Erythroblast (primary cell): ENCODE data around the gene ZNF853.

Source experiments
- DNase-seq, 2 experiments: peaks; one replicate each; lab custom pipeline; 2025; lab: John Stamatoyannopoulos, UW
- GATA1 ChIP-seq: IDR thresholded peaks from 2 replicates; pipeline ENCODE4 v1.6.1; 2011; ENCODE audit warnings: low read depth, mild to moderate bottlenecking, control low read depth, low read length, moderate library complexity
- POLR2A ChIP-seq: IDR thresholded peaks from 2 replicates; pipeline ENCODE4 v1.6.1; 2011; ENCODE audit warnings: mild to moderate bottlenecking, low read length

Gene ZNF853

DNA sequence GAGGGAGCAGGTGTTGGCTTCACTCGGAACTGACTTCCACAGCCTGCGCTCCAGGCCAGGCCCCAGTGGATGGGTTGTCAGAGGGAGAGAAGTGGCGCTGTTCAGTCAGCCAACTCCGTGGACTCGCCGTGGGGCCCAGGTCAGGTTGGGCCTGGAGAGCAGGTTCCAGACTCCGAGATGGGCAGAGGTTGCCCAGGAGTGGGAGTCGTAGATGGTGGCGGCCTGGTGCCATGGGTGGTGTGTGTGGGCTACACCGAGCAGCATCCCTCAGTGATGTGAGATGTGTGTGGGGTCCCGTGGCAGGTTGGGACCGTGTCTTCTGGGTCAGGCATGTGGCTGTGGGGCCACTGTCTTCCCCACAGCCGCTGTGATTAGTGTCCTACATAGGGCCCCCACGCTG lies 32.1 kb downstream of the ZNF853 start:
- DNase-seq, result no peak
- TF ChIP-seq POLR2A, result no peak
- TF ChIP-seq GATA1, result no peak

DNA sequence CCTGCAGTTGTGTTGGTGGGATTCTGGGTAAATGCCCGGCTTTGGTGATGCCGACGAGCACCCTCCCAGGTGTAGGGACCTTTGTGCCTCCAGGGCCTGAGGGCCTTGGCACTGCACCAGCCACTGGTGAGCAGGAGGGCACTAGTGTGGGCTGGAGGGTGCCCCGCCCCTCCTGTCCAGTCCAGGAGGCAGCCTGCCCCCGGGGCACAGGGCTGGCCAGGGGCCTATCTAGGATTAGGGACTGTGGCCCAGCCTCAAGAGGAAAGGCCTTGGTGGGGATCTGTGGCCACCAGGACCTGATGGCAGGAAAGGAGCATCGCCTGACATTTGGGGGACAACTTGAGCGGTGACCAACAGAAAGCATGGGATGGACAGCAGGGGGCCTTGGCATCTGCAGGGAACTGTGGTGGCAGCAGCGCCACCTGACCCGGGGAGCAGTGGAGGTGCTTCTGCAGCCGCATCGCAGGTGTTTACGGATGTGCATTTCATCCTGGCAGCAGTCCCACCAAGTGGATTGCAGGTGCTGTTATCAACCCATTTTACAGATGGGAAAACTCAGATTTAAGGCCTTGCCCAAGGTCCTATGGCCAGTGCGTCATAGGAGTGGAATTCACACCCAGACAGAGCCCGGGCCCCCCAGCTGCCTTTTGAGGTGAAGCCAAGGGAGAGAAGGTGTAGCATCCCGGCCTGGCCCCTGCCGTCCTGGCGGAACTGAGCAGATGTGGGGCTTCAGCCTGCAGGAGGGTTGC lies 32.8 kb downstream of the ZNF853 start:
- TF ChIP-seq GATA1 (no peak), POLR2A (no peak)
- no peak for DNase-seq

DNA sequence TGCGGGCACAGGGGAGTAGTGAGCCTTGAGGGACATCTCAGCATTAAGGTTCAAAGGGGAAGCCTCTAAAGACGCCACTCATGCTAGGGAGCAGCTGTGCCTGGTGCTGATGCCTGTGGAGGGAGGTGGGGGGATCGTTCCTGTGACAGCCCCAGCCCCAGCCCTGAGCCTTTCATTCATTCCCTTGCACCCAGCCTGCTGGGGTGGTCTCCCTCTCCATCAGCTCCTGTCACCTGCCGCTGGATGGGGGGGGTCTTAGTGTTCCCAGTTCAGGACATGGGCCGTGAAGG lies 33.4 kb downstream of the ZNF853 start:
- DNase-seq, result no peak

DNA sequence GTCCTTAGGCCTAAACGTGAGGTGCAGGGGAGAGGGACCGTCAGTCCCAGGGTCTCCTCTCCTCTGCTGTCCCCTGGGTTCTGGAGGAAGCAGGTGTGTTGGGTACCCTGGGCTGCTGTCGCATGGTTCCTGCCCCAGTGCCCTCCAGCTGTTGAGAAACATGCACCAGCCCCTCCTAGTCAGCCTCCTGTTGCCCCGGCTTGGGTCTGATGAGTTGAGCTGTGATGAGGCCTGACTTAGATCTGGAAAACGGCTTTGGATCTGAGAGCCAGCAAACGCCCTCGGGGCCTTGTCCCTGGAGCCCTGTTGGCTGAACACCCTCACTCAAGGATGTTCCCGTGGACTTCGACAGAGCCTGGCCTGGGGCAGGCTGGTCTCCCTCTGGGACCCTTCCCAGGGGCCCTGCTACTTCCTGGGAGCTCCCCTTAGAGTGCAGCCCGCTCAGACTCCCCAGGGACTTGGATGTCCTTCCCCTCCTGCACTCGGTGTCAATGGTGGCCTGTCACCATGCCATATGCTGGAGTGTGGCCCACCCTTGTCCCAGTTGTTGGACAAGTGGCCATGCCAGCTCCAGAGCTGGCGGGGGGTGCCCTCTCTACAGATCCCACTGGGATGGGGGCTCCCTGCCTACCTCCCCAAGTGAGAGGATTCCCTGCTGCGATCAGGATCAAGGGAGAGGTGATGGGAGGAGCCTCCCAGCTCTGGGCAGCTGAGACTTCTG lies 34.0 kb downstream of the ZNF853 start:
- DNase-seq, result no peak
- TF ChIP-seq POLR2A, result no peak
- no peak for TF ChIP-seq GATA1

More for the DNA sequence above, 33.4 kb downstream of the ZNF853 start:
- no peak for TF ChIP-seq POLR2A
- no peak for TF ChIP-seq GATA1

DNA sequence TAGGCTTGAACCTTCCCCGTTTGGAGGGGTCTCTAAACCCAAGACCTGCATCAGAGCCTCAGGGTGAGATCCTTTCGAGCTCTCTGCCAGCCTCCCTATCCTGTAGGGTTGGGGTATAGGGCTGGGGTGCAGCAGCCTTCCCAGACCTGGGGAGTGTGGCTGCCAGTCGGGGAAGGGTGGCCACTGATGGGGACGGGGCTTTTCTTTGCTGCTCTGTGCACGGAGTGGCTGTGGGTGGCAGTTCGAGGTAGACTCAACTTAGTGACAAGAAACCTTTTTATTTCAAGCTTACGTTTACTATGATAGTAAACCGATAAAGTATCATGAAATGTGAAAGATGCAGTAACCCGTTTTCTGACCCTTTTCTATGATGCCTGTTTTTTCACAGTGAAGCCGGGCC lies 34.7 kb downstream of the ZNF853 start:
- no peak for TF ChIP-seq GATA1
- no peak for TF ChIP-seq POLR2A
- DNase-seq, result no peak

DNA sequence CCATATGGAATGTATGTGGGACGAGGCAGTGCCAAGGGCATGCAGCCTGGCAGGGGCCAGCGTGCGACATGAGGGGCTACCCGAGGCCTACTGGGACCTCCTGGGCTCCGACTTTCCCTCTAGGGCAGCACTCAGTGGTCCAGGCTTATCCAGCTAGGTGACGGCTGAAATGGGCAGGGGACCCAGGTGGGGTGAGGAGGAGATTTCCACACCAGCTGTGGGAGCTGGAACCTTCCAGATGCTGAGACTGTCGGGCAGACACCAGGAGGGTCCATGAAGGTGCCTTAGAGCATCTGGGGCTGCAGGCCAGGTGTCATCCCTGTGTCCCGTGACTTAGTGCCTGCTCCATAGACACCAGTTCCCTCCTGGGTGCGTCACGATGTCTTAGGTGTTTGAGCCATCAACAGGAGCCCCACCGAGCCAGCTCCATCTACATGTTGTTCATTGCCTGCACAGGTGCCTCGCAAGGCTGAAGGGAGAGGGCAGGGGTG lies 35.2 kb downstream of the ZNF853 start:
- no peak for TF ChIP-seq GATA1
- TF ChIP-seq POLR2A, result no peak
- no peak for DNase-seq

DNA sequence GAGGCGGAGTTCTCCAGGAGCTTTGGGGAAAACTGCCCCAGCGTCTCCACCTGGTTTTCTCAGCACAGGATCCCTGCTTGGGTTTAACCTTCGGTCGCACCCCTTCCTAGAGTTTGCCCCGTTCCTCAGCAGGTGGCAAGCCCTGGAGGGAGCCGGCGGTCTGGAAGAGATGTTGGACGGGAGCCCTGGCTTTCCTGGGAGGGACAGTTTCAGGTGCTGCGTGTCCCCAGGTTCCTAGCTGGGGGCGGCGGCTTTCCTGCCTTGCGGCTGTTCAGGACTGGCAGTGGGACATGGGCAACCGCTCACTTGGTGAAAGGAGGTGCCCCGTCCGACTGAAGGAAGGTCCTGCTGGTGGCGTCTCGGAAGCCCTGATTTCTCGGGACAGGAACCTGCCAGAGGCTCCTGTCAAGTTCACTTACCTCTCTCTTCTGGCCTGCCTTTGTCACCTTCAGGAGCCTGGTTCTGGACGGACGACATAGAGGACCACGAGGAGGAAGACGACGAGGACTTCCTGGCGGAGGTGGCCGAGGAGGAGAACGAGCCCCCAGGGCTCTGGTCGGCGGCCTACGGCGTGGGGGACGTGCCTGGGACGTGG lies 36.5 kb downstream of the ZNF853 start:
- no peak for TF ChIP-seq GATA1
- no peak for TF ChIP-seq POLR2A
- DNase-seq, result no peak

DNA sequence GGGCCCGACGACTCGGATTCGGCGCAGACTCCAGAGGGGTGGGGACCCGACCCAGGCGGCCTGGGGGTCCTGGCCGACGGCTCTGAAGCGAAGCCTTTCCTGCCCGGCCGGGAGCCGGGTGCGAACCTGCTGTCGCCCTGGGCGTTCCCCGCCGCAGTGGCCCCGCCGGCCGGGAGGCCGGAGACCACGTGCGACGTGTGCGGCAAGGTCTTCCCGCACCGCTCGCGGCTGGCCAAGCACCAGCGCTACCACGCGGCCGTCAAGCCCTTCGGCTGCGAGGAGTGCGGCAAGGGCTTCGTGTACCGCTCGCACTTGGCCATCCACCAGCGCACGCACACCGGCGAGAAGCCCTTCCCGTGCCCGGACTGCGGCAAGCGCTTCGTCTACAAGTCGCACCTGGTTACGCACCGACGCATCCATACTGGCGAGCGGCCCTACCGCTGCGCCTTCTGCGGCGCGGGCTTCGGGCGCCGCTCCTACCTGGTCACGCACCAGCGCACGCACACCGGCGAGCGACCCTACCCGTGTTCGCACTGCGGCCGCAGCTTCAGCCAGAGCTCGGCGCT lies 37.1 kb downstream of the ZNF853 start:
- TF ChIP-seq POLR2A (no peak), GATA1 (no peak)
- no peak for DNase-seq

DNA sequence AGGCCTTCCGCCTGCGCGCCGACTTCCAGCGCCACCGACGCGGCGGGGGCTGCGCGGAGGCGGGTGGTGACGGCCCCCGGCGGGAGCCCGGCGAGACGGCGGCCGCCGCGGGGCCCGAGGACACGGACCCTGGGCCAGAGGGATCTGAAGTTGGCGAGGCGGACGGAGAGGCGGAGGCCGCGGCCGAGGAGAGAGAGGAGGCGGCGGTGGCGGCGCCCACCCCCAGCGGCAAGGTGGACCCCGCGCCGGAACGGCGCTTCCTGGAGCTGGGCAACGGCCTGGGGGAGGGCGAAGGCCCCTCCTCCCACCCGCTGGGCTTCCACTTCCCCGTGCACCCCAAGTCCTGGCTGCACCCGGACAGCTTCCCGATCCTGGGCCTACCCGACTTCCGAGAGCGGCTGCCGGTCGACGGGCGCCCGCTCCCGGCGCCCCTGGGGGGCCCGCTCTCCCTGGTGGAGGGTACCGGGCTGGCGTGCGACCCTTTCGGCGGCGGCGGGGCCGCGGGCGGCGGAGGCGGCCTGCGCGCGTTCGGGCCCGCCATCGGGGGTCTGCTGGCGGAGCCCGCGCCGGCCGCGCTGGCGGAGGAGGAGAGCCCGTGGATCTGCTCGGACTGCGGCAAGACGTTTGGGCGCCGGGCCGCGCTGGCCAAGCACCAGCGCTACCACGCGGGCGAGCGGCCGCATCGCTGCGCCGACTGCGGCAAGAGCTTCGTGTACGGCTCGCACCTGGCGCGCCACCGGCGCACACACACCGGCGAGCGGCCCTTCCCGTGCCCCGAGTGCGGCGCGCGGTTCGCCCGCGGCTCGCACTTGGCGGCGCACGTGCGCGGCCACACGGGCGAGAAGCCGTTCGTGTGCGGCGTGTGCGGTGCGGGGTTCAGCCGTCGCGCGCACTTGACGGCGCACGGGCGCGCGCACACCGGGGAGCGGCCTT lies 37.9 kb downstream of the ZNF853 start:
- DNase-seq, result no peak
- no peak for TF ChIP-seq GATA1
- no peak for TF ChIP-seq POLR2A

DNA sequence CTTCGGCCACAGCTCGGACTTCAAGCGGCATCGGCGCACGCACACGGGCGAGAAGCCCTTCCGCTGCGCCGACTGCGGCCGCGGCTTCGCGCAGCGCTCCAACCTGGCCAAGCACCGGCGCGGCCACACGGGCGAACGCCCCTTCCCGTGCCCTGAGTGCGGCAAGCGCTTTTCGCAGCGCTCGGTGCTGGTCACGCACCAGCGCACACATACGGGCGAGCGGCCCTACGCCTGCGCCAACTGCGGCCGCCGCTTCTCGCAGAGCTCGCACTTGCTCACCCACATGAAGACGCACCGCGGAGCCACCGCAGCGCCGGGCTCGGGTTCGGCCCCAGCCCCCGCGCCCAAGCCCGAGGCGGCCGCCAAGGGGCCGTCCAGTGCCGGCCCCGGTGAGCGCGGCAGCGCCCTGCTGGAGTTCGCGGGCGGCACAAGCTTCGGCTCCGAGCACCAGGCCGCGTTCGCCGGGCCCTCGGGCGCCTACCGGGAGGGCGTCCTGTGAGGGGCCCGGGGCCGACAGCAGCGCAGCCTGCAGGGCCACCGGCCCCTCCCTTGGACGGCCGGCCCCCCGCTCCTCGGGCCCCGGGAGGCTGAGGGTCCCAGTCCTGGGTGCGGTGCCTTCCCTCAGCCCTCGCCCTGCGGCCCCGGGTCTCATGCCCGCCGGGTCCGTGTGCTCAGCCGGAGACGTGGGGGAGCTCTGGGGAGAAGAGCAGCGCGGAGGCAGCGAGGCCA lies 38.9 kb downstream of the ZNF853 start:
- no peak for DNase-seq
- TF ChIP-seq GATA1 (no peak), POLR2A (no peak)

DNA sequence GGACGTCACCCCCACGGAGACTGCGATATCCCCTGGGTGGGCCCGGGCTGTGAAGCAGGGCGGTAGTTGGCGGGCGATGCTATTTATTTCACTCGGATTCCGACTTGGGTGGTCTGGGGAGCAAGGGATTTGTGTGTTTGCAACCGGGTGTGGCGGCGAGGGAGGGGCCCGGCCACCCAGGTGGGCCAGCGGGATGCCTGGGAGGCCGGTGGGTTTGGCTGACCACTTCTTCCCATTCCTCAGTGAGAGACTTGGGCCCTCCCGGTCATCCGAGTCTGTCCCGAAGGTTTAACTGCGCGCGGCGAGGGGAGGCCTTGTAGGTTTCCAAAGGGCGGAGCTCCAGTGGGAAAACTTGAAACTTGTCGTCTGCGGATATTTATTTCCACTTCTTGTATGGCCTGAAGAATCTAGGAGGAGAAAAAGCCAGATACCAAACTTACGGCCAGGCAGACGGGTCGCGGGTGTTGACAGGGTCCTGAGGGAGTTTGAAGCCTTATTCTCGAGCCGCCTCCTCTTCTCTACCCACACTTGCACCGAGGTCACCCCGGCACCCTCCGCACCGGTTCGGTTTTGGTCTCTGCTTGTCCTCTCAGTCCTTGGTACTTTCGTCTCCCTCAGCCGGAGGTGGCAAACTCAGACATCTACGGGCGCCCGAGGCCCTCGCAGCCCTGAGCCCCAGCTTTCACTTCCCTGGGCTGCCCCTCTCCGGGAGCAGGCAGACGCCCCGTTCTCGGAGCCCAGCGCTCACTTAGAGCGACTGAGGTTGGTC lies 39.6 kb downstream of the ZNF853 start:
- TF ChIP-seq POLR2A, result no peak
- no peak for TF ChIP-seq GATA1

DNA sequence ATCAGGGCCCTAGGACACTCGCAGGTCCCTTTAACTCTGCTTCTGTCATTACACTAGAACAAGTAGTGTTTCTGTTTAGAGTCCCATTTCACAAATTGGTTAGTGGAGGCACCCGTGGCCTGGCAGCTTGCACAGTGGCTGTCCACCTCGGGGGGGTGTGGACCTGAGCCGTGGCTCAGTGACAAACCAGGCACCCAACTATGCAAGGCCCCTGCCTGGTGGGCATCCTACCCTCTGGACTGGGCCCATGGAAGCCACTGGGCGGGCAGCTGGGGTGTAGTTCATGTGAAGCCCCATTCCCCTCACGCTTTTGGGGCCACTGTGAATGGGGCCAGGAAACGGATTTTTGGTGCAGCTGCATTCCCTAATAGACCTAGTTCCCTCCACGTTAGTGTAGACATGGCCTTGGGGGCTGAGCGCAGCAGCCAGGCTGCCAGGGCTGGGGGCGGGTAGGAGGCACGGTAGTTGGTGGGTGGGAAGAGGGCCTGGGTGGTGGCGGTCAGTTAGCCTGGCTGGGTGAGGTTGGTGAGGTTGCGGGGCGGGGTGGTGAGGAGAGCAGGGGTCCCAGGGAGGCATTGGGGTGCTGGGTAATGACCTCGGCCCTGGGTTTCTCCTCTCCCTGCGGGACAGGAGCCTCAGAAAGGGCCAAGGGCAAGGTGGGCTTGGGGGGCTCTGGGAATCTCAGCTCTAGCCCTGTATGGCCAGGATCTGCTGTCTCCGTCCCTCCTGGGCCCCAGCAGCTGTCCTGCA lies 40.4 kb downstream of the ZNF853 start:
- TF ChIP-seq POLR2A (no peak), GATA1 (no peak)
- no peak for DNase-seq

More for the DNA sequence above, 39.6 kb downstream of the ZNF853 start:
- DNase-seq, result no peak
